CMK (cell line): Measurements from ENCODE around the gene RSPH6A.

Experiments
- DNase-seq: peaks from one replicate; pipeline ENCODE4 v3.0.0-alpha.2; 2010; ENCODE audit warnings: low read depth

The RSPH6A gene

GRCh38 chr19:45780146-45780447 is 35.0 kb downstream of the RSPH6A start:
- no peak for DNase-seq

- DNase-seq: peak; percentile 68
Measured at GRCh38 chr19:45779231-45780145, 35.6 kb downstream of the RSPH6A start.

- no peak for DNase-seq
Measured at GRCh38 chr19:45778010-45778661, 37.0 kb downstream of the RSPH6A start.

GRCh38 chr19:45777395-45777961 is 37.6 kb downstream of the RSPH6A start:
- no peak for DNase-seq

GRCh38 chr19:45774765-45775164 is 40.3 kb downstream of the RSPH6A start:
- no peak for DNase-seq

GRCh38 chr19:45773384-45773783 is 41.7 kb downstream of the RSPH6A start:
- DNase-seq: no peak

- no peak for DNase-seq
Measured at GRCh38 chr19:45772912-45773311, 42.2 kb downstream of the RSPH6A start.

- no peak for DNase-seq
Measured at GRCh38 chr19:45772130-45772840, 42.8 kb downstream of the RSPH6A start.

GRCh38 chr19:45771311-45771933 is 43.7 kb downstream of the RSPH6A start:
- no peak for DNase-seq

GRCh38 chr19:45770192-45771101 is 44.7 kb downstream of the RSPH6A start:
- peak; percentile 94 for DNase-seq

- peak; percentile 9 for DNase-seq
Measured at GRCh38 chr19:45769821-45770191, 45.3 kb downstream of the RSPH6A start.

- peak; percentile 95 for DNase-seq
Measured at GRCh38 chr19:45768984-45769782, 45.9 kb downstream of the RSPH6A start, which contains the start of gene SIX5. Gene SIX5, minus strand, starts transcription at chr19:45769252. Its CDS starts 408 bp downstream, at chr19:45768844.

GRCh38 chr19:45768655-45768983 is 46.5 kb downstream of the RSPH6A start:
- DNase-seq: no peak

GRCh38 chr19:45767881-45768654 is 47.0 kb downstream of the RSPH6A start:
- DNase-seq: peak; percentile 11

GRCh38 chr19:45767410-45767880 is 47.7 kb downstream of the RSPH6A start:
- no peak for DNase-seq

- no peak for DNase-seq
Measured at GRCh38 chr19:45766869-45767346, 48.2 kb downstream of the RSPH6A start.

- no peak for DNase-seq
Measured at GRCh38 chr19:45766296-45766868, 48.7 kb downstream of the RSPH6A start.

GRCh38 chr19:45765702-45766295 is 49.3 kb downstream of the RSPH6A start:
- DNase-seq: no peak
